Cardiac atrium fibroblast (primary cell): ENCODE results near the gene PARP6. TPM values are rescaled to one million over a fixed set of nuclear protein-coding genes. Genes with fewer than 3 reads are reported as not detected.

Experiments
- total RNA-seq: library from RNA; depleted of rRNA; stranded (reverse); fragments of >200 nt; gene quantifications from 2 replicates; pipeline ENCODE4 v1.2.3, GENCODE V29; 2015

The PARP6 gene, protein sequence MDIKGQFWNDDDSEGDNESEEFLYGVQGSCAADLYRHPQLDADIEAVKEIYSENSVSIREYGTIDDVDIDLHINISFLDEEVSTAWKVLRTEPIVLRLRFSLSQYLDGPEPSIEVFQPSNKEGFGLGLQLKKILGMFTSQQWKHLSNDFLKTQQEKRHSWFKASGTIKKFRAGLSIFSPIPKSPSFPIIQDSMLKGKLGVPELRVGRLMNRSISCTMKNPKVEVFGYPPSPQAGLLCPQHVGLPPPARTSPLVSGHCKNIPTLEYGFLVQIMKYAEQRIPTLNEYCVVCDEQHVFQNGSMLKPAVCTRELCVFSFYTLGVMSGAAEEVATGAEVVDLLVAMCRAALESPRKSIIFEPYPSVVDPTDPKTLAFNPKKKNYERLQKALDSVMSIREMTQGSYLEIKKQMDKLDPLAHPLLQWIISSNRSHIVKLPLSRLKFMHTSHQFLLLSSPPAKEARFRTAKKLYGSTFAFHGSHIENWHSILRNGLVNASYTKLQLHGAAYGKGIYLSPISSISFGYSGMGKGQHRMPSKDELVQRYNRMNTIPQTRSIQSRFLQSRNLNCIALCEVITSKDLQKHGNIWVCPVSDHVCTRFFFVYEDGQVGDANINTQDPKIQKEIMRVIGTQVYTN
- total RNA-seq, result 13.6 and 19.3 TPM in 2 replicates

DNA sequence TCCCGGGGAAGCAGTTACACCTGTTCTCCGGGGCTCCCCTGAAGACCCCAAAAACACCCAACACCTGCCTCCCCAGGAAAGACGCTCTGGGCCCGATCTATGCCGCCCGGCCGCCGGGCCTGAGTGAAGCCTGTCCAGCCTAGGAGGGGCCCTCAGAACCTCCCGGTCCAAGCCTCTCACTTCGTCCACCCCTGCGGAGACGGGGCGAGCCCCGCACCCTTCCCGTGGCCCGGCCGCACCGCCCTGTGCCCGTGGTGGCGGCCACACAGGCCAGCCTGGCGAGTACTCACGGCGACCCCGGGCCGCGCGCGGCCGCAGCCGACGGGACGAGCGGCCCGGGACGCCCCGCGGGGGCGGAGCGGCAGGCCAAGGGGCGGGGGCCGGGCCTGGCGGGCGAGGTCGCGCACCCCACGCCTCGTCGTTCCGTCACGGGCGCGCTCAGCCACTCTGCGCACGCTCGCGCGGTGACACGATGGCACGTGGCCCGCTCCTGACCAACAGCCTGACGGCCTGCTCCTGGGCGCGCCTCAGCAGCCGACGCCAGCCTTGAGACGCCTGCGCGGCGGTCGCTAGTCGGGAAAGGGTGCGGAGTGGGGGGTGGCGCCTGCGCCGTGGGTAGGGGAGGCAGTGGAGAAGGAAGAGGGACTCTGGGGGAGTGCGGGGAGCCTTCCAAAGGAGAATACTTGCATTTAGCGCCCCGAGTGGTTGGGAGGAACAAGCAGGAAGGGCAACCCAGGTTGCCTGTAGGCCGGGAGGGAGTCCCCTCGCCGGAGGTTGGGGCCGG is at the start of gene PARP6:
PARP6 (minus strand) TSS at position 342 of the 784 bp plus-strand sequence. CDS start 5,077 bp downstream, outside the sequence.

DNA sequence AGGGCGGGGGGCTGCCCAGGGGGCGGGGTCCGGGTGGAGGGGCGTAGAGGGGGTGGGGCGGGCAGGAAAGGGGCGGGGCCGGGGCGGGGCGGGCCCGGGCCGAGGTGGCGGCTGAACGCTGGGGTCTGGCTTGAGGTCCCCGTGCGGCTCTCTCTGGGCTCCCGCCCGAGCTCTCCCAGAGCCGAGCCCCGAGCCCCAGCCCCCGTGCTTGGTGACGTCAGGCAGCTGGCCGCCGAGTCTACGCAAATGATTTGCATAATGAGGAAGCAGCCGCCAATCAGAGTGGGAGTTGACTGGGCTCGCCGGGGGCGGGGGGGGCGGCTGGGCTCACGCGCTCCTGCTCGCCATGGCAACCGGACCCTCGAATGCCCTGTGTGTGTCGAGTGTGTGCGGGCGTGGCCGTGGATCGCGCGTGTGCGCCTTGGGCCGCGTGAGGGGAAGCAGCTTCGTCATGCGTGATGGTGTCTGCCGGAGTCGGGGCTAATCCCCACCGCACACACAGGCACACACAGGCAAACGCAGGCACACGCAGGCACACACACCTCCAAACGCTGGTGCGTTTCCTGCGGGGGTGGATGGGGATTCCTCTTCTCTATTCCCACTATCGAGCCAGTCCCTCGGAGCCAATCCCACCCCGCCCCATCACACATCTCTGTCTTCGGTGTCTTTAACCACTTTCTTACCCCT is 47.8 kb upstream of the PARP6 start, which contains the start of gene CELF6:
CELF6 (minus strand) TSS at position 173 of the 687 bp plus-strand sequence. CDS start 283 bp downstream, outside the sequence.

DNA sequence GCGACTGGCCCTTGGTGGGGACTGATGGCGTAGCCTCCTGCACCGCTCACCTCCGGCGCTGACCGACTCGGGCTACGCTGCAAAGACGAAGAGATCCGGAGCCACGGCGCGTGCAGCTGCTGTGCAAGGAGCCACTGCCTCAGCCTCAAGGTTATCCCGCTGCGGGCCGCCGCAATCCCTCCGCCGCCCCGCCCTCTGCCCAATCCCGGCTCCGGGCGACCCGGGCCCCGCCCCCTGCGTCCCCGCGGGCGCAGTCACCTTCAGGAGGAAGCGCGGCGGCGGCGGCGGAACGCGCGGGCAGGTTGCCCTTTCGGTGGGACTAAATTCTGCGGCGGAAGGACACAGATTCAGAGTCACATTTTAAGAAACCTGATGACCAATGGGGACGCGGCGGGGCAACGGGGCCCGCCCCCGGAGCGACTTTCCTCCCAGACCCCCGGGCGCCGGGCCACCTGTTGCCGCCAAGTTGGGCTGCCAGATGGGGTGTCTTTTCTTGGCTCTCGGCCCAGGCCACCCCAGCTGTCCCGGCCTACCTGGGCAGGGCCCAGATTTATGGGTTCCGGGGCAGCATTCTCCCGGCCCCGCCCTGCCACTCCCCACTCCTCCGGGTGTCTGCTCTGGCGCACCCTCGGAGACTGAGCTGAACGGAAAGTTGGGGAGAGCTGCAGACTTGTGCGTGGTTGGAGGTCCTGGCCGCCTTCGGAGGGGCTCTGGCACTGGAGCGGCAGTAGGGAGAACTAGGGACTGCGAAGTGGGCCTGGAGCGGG is 41.1 kb downstream of the PARP6 start, which contains the start of gene PKM:
PKM (minus strand) TSS at position 125 of the 767 bp plus-strand sequence. CDS start 12,093 bp downstream, outside the sequence.

DNA sequence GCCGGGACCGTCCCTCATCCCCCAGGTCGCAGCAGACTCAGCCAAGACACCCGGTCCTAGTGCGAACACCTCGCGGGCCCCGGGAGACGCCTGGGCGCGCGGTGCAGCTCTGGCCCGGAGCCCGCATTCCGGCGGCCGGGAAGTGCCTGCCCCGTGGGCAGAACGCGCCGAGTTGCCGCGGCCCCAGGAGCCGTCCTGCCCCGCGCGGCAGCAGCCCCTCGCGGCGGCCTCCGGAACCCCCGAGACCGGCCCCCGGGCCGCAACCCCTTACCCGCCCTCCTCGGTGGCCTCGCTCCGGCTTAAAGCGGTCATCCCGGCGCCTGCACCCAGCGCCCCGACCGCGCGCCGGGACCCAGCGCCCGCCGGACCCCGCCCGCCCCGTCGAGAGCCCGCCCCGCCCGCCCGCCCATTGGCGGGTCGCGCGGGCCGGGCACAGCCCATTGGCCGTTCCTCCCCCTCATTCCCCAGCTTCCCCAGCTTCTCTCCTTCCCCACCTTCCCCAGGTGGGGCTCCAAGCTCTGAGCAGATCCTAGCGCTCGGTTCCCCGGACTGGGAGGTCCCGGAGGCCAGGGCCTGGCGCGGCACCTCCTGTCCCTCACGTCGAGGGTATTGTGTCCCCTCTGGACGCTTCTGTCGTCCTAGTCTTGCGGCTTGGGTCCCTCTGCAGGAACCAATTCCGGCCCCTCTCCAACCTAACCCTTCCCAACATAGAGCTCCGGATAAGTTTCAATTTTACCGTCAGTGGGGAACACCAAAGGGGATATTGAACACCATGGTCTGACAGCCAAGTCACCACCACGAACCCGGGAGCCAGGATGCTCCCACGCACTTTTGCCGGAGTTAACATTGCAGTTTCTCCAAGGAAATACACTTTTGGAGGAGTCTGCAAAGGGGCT is 74.6 kb downstream of the PARP6 start, which contains the start of gene GRAMD2A:
GRAMD2A (minus strand) TSS at position 328 of the 896 bp plus-strand sequence.

Other genes starting within 250 kb of the PARP6 start
- gene MYO9A, start 154.4 kb downstream of the PARP6 start, total RNA-seq, result 13.2 and 18.8 TPM in 2 replicates
- 1.5 and 3.8 TPM in 2 replicates for gene SENP8, start 154.2 kb downstream of the PARP6 start, total RNA-seq
- gene GRAMD2A, start 74.8 kb downstream of the PARP6 start, total RNA-seq, result not detected in 2 replicates
- 1,517 and 1,826 TPM in 2 replicates for gene PKM, start 41.4 kb downstream of the PARP6 start, total RNA-seq
- 0.54 TPM in 1 of 2 replicates, not detected in the other for gene CELF6, start 47.6 kb upstream of the PARP6 start, total RNA-seq
- gene HEXA, start 103.5 kb upstream of the PARP6 start, total RNA-seq, result 141 and 147 TPM in 2 replicates
- gene TMEM202, start 125.8 kb upstream of the PARP6 start, total RNA-seq, result not detected in 2 replicates
- gene ARIH1, start 201.8 kb upstream of the PARP6 start, total RNA-seq, result 24.6 and 26.2 TPM in 2 replicates